ENCODE results near the gene EIF4A3.
"Not testable (repeated sequence)": the region's sequence is repeated elsewhere in the genome, so short reads cannot be mapped to it uniquely, and the experiment has no call there.

The EIF4A3 gene

DNA sequence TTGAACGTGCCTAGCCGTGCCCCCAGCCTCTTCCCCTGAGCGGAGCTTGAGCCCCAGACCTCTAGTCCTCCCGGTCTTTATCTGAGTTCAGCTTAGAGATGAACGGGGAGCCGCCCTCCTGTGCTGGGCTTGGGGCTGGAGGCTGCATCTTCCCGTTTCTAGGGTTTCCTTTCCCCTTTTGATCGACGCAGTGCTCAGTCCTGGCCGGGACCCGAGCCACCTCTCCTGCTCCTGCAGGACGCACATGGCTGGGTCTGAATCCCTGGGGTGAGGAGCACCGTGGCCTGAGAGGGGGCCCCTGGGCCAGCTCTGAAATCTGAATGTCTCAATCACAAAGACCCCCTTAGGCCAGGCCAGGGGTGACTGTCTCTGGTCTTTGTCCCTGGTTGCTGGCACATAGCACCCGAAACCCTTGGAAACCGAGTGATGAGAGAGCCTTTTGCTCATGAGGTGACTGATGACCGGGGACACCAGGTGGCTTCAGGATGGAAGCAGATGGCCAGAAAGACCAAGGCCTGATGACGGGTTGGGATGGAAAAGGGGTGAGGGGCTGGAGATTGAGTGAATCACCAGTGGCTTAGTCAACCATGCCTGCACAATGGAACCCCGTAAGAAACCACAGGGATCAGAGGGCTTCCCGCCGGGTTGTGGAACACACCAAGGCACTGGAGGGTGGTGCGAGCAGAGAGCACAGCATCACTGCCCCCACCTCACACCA lies 44.8 kb downstream of the EIF4A3 start:
- in situ Hi-C loops (cut with MboI; ENCODE audit: low sequenced_read_pairs) = no loop called here

DNA sequence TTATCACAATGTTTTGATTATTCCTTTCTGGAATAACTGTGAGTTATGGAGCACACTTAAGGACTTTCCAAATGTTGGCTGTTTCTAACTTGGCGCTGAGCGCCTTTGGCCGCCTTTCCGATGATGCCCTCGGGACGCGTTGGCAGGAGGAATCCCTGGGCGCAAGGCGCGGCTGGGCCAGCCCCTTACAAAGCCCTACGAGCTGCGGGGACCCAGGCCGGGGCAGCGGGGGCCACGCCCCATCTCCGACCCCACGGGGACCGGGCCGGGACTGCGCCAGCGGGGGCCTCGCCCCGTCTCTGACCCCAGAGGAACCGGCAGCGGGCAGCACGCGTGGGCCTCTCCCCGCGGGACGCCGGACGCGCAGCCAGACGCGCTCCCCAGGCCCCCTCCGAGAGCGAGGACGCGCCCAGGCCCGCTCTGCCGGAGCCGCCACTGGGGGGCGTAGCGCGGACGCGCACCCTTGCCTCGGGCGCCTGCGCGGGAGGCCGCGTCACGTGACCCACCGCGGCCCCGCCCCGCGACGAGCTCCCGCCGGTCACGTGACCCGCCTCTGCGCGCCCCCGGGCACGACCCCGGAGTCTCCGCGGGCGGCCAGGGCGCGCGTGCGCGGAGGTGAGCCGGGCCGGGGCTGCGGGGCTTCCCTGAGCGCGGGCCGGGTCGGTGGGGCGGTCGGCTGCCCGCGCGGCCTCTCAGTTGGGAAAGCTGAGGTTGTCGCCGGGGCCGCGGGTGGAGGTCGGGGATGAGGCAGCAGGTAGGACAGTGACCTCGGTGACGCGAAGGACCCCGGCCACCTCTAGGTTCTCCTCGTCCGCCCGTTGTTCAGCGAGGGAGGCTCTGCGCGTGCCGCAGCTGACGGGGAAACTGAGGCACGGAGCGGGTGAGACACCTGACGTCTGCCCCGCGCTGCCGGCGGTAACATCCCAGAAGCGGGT lies 45.6 kb downstream of the EIF4A3 start, which contains the start of gene GAA:
Gene GAA, plus strand, starts transcription at position 571 of the 935 bp plus-strand sequence. CDS start 3,006 bp downstream, outside the sequence.
- in situ Hi-C loops (cut with MboI; ENCODE audit: low sequenced_read_pairs) = no loop called here

DNA sequence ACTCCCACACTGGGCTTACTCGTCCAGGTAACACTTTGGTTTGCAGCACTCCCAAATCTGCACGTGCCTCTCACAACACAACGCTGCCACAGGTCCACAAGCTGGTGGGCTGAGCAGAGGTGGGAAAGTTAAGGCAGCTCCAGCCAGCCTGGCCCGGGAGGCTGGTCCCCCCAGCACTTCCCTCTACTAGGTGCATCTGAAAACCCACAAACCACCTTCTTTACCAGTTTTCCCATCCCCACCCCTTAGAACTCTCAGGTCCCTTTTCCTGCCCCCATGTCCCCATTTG lies 46.9 kb downstream of the EIF4A3 start:
- in situ Hi-C loops (cut with MboI; ENCODE audit: low sequenced_read_pairs) = no loop called here

DNA sequence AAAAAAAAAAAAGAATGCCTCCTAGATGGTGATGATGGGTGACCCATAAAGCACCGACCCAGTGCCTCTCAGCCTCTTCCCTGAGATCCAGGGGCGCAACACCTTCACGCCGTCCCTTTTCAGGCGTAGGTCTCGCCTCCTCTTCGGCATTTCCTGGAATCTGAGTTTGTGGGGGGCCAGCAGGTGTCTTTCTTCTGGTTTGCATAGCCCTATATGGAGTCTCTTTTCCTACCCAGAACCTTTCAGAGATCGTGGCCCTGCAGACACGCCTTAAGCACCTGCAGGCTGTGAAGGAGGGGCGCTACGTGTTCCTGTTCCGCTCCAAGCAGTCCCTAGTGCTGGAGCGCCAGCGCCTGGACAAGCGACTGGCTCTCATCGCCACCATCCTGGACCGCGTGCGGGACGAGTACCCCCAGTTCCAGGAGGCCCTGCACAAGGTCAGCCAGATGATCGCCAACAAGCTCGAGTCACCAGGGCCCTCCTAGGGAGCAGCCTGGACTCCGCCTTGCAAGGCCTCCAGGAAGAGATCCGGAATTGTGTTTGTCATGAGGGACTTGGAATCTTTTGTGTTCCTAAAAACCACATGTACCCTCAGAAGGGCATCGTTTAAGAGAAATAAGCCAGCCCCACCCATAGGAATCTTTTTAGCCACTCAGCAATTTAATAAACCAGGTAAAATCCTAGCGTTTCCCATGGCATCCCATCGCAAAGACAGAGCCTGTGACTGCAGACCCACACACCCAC lies 47.5 kb downstream of the EIF4A3 start:
- in situ Hi-C loops (cut with MboI; ENCODE audit: low sequenced_read_pairs) = no loop called here

DNA sequence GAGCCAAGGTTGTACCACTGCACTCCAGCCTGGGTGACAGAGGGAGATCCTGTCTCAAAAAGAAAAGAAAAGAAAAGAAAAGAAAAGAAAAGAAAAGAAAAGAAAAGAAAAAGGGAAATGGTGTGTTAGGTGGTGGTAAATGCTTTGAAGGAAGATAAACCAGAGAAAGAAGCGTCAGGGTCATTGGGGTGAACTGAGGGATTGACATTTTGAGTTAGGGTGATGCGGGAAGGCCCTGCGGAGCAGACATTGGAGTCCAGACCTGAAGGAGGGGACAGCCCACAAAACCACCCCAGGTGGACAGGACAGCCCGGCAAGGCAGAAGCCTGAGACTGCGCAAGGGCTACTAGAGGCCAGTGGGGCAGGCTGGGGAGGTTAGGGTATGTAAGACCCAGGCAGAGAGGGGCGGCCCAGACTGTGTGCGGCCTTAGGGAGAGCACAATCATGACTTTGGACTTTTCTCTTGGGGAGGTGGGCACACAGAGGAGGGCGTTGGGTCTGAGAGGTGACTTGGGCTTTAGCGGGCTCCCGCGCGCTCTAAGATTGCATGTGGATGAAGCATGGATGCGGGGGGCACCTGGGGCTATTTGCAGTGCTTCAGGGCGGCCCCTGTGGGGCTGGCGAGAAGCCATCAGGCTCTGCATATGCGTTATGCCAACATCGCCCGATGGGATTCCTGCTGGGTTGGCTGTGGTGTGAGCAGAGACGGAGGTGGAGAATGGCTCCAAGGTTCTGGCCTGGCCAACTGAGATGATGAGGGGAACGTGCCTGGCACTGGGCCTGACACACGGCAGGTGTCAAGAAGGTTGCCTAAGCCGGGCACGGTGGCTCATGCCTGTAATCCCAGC lies 48.9 kb downstream of the EIF4A3 start:
- in situ Hi-C loops (cut with MboI; ENCODE audit: low sequenced_read_pairs) = no loop called here

DNA sequence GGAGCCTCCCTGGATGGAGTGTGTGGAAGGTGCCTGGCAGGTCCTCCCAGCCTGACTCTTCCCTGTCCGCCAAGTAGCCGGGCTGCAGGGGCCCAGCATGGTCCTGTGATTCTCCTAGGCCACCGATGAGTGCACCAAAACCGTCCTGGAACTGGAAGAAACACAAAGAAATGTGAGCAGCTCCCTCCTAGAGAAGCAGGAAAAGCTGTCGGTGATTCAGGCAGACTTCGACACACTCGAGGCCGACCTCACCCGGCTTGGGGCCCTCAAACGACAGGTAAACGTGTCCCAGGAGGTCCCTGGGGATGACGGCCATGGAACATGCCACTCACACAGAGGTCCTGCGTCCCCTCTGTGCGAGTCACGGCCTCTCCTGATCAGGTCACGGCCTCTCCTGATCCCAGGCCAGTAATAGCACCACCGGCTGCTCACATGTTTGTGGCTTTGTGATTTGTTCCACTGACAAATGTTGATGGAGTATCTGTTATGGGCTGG lies 49.8 kb downstream of the EIF4A3 start:
- in situ Hi-C loops (cut with MboI; ENCODE audit: low sequenced_read_pairs) = no loop called here

DNA sequence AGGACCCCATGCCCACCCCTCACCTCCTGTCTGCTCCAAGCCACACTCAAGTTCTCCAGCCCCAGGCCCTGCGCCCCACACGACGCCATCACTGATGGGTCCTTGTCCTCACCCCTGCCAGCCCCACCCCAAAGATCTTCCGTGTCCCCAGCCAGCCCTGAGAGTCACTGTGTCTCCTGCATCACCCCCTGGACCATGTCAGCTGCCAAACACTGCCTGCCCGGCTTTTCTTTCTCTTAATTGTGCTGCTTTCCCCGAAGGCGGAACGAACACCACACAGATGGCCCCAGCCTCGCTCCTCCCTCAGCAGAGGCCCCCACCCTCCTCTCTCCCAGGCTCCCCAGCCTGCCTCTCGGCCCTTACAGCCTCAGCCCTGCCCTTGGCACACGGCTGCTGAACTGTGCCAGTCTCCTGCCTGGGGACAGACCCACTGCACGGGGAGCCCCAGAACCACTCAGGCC lies 50.3 kb downstream of the EIF4A3 start:
- in situ Hi-C loops (cut with MboI; ENCODE audit: low sequenced_read_pairs) = no loop called here

DNA sequence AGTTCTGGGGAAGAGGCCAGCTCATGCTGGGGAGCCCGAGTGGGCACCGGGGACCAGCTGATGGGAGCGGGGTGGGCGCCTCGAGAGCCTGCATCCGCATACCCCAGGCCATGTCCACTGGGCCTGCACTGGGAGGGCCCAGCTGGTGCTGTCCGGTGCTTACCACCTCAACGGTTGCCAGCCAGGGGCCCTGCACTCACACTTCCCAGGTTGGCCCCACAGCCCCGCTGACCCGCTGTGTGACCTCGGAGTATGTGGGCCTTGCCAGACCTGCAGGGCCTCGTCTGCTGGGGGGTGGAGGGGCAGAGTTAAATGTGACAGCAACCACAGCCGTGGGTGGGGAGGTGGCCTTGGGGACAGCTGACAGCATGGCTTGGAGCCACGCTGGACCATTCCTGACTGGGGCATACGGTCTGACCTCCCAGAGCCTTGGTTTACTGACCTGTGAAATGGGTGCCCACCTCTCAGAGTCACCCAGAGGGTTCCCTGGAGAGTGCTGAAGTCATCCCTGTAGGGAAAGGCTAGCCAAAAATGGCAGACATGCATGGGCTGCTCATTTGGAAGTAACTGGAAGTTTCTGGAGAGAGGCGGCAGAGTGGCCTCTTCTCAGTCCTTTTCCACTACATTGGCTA lies 51.0 kb downstream of the EIF4A3 start:
- in situ Hi-C loops (cut with MboI; ENCODE audit: low sequenced_read_pairs) = no loop called here

DNA sequence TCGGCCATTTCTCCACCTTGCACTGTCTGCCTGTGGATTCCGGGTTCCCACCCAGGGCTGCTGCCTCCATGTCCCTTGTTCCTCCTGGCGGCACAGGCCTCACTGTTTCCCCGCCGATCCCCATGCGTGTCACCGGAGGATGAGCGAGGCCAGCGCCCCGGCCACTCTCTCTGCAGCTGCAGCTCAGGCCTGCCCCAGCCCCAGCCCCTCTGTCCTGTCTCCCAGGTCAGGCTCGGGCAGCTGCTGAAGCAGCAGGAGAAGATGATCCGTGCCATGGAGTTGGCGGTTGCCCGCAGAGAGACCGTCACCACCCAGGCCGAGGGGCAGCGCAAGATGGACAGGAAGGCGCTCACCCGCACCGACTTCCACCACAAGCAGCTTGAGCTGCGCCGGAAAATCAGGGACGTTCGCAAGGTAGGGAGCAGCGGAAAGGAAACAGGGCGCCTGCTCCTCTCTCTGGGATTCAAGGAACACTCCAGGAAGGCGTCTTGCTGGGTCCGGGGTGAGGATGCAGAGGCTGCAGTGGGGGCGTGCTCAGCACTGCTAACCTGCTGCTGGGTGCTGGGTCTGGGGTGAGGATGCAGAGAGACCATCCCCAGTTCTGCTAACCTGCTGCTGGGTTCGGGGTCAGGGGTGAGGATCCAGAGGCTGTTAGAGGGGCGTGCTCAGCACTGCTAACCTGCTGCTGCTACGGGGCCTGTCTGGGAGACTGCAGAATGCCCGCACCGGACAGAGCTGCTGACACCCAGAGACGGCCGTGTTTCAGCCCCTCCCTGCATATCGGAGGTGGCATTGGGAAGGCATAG lies 51.7 kb downstream of the EIF4A3 start:
- in situ Hi-C loops (cut with MboI; ENCODE audit: low sequenced_read_pairs) = no loop called here

DNA sequence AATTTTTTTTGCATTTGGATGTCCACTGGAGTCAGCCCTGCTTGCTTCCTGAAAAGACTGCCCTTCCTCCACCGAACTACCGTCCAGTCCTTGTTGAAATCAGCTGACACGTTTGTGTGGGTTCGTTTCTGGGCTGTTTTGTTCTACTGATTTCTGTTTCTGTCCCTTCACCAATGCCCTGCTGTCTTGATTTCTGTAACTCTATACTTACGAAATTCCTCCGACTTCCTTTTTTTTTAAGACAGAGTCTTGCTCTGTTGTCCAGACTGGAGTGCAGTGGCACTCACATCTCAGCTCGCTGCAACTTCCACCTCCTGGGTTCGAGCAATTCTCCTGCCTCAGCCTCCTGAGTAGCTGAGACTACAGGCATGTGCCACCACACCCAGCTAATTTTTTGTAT lies 54.0 kb downstream of the EIF4A3 start:
- in situ Hi-C loops (cut with MboI; ENCODE audit: low sequenced_read_pairs) = no loop called here

DNA sequence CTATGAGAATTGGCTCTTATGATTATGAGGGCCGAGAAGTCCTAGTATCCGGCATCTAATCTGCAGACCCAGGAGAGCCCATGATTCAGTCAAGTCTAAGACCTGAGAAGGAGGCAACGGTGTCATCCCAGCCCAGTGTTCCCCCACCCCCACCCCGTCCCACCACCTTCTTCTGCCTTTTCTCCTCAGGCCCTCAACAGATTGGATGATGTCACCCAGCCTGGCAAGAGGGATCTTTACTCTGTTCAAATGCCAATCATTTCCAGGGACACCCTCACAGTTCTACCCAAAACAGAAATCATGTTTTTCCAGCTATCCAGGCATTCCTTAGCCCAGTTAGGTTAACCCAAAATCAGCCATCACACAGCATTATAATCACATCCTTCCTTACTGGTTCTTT lies 55.6 kb downstream of the EIF4A3 start:
- in situ Hi-C loops (cut with MboI; ENCODE audit: low sequenced_read_pairs) = no loop called here

DNA sequence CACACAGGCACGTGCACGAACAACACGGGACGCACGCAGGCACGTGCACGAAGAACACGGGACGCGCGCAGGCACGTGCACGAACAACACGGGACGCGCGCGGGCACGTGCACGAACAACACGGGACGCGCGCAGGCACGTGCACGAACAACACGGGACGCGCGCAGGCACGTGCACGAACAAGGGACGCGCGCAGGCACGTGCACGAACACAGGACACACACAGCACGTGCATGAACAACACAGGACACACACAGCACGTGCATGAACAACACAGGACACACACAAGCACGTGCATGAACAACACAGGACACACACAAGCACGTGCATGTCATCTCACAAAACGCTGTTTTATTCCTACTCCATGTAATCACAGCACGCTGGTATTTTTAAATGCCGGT lies 56.8 kb downstream of the EIF4A3 start:
- in situ Hi-C loops (cut with MboI; ENCODE audit: low sequenced_read_pairs) = not testable (repeated sequence)

DNA sequence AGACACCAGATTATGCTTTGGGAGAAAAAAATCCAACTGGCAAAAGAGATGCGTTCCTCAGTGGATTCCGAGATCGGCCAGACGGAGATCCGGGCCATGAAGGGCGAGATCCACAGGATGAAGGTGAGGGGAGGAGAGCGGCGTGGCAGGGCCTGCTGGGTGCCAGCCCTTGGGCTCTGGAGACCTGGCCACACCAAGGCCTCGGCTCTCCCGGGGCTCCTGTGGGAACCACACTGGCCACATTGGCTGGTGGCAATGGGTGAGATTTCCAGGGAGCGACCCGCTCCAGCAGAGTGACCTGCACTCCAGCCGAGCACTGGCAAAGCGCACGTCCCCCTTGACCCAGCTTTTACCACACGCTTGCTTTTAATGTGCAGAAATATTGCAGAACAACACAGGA lies 57.2 kb downstream of the EIF4A3 start:
- in situ Hi-C loops (cut with MboI; ENCODE audit: low sequenced_read_pairs) = no loop called here

DNA sequence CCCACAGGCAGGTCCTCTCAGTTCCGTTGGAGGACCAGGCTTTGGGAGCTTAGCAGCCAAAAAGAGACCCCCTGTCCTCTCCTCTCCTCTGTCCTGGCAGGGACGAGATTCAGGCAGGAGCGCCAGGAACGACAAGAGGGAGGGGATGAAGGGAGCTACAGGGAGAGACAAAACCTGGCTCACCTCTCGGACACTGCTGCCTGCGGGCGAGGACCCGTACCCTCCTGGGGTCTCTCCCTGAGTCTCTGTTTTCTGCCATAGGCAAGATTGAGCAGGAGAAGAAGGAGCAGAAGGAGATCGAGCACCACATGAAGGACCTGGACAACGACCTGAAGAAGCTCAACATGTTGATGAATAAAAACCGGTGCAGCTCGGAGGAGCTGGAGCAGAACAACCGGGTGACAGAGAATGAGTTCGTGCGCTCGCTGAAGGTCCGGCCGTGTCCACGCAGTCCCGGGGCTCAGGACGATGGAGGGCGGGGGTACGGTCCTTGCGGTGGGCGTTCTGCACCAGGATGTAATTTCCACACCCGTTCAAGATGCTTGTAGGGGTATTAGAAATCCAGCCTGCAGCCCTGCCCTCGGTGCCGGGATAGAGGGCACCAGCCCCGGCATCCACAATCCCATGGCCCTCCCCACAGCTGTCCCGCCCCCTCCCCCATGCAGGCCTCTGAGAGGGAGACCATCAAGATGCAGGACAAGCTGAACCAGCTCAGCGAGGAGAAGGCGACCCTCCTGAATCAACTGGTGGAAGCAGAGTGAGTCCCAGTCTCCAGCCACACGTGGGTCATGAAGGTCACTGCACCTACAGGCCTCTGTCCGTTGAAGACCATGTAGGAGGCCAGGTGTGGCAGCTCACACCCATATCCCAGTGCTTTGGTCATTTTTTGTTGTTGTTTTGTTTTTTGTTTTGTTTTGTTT lies 59.3 kb downstream of the EIF4A3 start:
- in situ Hi-C loops (cut with MboI; ENCODE audit: low sequenced_read_pairs) = no loop called here

DNA sequence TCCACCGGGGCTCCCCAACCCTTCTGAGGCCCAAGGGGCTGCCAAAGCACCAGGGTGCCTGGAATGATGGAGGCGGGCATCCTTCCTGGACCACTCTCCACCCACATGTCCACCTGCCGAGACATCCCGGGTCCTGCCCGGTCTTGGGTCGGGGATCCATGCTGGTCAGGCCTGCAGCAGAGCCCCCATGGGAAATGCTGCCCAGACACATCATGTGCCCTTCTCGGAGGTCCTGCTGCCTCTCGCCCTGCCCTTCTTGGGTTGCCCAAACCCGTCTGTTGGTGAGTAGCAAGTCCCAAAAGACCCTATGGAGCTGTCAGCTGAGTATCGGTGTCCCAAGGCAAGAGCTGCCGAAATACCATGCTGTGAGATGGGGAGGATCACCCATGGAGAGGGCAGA lies 60.3 kb downstream of the EIF4A3 start:
- in situ Hi-C loops (cut with MboI; ENCODE audit: low sequenced_read_pairs) = no loop called here

DNA sequence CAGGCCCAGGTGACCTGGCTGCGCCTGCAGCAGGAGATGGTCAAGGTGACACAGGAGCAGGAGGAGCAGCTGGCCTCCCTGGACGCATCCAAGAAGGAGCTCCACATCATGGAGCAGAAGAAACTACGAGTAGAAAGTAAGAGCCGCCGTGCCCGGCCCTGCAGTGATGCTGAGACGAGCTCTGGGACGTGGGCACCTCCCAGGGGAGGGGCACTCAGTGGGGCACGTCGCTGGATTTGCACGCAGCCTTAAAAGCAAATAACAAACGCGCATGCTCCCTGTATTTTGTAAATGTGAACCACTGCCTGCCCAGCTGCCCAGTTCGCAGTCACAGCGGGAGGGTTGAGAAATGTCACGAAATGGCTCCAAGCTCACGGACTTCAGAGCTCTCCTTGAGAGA lies 60.8 kb downstream of the EIF4A3 start:
- in situ Hi-C loops (cut with MboI; ENCODE audit: low sequenced_read_pairs) = no loop called here

DNA sequence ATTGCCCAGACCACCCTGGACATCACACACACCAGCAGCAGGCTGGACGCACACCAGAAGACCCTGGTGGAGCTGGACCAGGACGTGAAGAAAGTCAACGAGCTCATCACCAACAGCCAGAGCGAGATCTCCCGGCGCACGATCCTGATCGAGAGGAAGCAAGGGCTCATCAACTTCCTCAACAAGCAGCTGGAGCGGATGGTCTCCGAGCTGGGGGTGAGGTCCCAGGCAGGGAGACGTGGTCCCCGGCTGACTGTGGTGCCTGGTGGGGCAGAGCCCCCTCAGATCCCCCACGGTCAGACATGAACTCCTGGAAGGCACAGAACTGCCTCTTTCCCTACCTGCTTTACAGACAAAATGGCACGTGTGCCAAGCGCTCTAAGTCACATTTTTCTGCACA lies 62.2 kb downstream of the EIF4A3 start:
- in situ Hi-C loops (cut with MboI; ENCODE audit: low sequenced_read_pairs) = no loop called here

All from HL-60/S4 treated with phorbol 12-myristate 13-acetate at 8.2 ng/mL for 4 days and 3 days (cell line).